Osteocyte (in vitro differentiated cells): Measurements from ENCODE around the gene RAB25. TPM values are rescaled to one million over a fixed set of nuclear protein-coding genes. Genes with fewer than 3 reads are reported as not detected.
A peak's percentile ranks its signal among the peaks of the same experiment; 100 is the strongest.
"Not testable (repeated sequence)": the region's sequence is repeated elsewhere in the genome, so short reads cannot be mapped to it uniquely, and the experiment has no call there.

Source experiments
- DNase-seq: peaks from one replicate; pipeline ENCODE4 v3.0.0; 2021; ENCODE audit warnings: mixed read lengths; ENCODE audit not compliant: unreplicated experiment; ENCODE audit errors: extremely low spot score
- H3K27ac Mint-ChIP-seq: one replicate; pipeline ENCODE4 v1.8.0; 2021; ENCODE audit warnings: mild to moderate bottlenecking, mixed read lengths; ENCODE audit not compliant: unreplicated experiment
- H3K27me3 Mint-ChIP-seq: one replicate; pipeline ENCODE4 v1.8.0; 2021; ENCODE audit warnings: mixed read lengths; ENCODE audit not compliant: unreplicated experiment
- H3K36me3 Mint-ChIP-seq: one replicate; pipeline ENCODE4 v1.8.0; 2021; ENCODE audit warnings: mixed read lengths; ENCODE audit not compliant: unreplicated experiment
- H3K4me1 Mint-ChIP-seq: one replicate; pipeline ENCODE4 v1.8.0; 2021; ENCODE audit warnings: mixed read lengths; ENCODE audit not compliant: unreplicated experiment
- H3K4me3 Mint-ChIP-seq: one replicate; pipeline ENCODE4 v1.8.0; 2021; ENCODE audit warnings: mild to moderate bottlenecking, moderate library complexity, mixed read lengths; ENCODE audit not compliant: unreplicated experiment
- H3K9me3 Mint-ChIP-seq: one replicate; pipeline ENCODE4 v1.8.0; 2021; ENCODE audit warnings: mixed read lengths; ENCODE audit not compliant: unreplicated experiment
- total RNA-seq: library from RNA; stranded (reverse); gene quantifications from 2 replicates; pipeline ENCODE4 v1.2.1, GENCODE V29; 2021
- TF ChIP-seq, protein P1 (sequence below): fragments of 200-600 bp; sonication (generic); IDR thresholded peaks from 2 replicates; pipeline ENCODE4 v1.5.0; 2021; ENCODE audit warnings: antibody characterized with exemption, mild to moderate bottlenecking, moderate library complexity

Gene RAB25
- total RNA-seq, 1 donor from 2014 or later: not detected

DNA sequence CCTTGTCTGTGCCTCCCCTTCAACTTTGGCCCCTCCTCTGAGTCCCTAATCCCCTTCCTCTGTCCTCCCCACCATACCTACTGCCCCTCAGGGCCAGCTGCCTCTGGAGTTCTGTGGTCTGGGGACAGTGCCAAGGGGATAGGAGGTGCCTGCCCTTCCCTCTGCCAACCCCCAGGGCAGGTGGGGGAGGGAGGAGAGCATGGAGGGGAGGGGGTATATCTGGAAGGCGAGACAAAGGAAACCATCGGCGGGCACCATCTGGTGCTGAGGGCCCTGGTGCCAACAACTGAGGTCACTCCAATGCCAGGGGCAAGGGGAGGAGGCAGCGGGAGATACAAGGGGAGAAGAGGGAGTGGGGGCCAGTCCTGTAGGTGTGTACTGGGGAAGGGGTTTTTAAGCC, 9.6 kb downstream of the RAB25 start:
- H3K9me3 Mint-ChIP-seq: no peaks in the 10 kb centered on the region
- H3K36me3 Mint-ChIP-seq: peaks cover 12% of the 10 kb centered on the region
- H3K4me3 Mint-ChIP-seq: no peak overlapping the region
- TF ChIP-seq, protein P1, sequence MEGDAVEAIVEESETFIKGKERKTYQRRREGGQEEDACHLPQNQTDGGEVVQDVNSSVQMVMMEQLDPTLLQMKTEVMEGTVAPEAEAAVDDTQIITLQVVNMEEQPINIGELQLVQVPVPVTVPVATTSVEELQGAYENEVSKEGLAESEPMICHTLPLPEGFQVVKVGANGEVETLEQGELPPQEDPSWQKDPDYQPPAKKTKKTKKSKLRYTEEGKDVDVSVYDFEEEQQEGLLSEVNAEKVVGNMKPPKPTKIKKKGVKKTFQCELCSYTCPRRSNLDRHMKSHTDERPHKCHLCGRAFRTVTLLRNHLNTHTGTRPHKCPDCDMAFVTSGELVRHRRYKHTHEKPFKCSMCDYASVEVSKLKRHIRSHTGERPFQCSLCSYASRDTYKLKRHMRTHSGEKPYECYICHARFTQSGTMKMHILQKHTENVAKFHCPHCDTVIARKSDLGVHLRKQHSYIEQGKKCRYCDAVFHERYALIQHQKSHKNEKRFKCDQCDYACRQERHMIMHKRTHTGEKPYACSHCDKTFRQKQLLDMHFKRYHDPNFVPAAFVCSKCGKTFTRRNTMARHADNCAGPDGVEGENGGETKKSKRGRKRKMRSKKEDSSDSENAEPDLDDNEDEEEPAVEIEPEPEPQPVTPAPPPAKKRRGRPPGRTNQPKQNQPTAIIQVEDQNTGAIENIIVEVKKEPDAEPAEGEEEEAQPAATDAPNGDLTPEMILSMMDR: no peak
- H3K27ac Mint-ChIP-seq: no peak overlapping the region
- peaks cover 9% of the 10 kb centered on the region for H3K4me1 Mint-ChIP-seq
- DNase-seq: no peak
- H3K27me3 Mint-ChIP-seq: no peaks in the 10 kb centered on the region

DNA sequence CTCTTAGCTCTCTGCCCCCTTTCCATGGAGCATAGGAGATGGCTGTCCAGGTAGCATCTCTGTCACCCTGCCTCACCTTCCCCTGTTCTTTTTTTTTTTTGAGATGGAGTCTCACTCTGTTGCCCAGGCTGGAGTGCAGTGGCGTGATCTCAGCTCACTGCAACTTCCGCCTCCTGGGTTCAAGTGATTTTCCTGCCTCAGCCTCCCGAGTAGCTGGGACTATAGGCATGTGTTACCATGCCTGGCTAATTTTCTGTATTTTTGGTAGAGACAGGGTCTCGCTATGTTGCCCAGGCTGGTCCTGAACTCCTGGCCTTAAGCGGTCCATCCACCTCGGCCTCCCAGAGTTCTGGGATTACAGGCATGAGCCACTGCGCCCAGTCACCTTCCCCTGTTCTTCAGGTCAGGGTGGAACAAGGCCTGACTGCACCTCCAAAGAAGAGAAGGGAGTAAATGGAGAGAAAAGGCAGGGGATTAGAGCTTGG, 10.4 kb downstream of the RAB25 start:
- H3K27ac Mint-ChIP-seq, DNase-seq, H3K9me3 Mint-ChIP-seq, H3K27me3 Mint-ChIP-seq, H3K4me3 Mint-ChIP-seq: not testable (repeated sequence)
- H3K4me1 Mint-ChIP-seq: peaks cover 16% of the 10 kb centered on the region
- peaks cover 13% of the 10 kb centered on the region for H3K36me3 Mint-ChIP-seq

DNA sequence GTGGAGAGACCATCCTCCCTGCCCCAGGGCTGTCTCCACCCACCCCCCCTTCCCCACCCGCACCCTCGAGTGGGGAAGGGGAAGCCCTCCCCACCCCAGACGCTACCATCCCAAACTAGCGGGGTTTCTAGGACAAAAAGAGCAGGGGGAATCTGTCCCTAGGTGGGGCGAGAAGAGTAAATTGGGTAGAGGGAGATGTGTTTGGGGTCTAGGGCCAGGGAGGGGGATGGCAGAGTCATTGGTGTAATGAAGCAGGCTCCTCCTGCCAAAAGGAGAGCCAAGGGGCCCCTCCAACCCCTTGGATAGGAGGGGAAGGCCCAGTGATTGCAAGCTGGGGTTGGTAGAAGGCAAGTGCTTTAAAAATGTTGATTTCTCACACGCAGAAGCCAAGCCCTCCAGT, 11.3 kb downstream of the RAB25 start:
- no peak for DNase-seq

DNA sequence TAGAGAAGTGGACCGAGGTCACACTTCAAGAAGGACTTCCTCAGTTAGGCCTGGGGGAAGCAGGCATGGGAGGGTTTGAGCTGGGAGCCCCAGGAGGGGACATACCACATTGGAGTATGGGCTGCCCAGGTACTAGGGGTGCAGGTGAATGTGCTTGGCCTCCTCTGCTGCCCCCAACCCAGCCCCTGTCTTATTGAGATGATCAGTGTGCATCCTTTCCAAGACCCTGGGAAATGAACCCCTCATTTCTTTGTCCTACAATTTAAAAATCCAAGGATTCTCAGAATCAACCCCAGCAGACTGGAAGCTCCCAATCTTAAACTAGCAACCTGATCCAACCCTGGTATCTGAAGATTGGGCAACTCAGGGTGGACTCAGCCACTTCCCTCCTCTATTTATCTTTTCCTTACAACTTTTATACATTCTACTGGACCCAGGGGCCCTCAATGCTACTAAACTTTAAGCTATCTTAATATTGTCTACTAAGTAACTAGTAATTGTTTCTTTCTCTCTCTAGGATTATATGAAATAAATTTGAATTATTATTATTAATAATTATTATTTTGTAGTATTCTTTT, 12.2 kb downstream of the RAB25 start:
- Mint-ChIP-seq H3K4me3 (no peak overlapping the region), H3K4me1 (peaks cover 33% of the 10 kb centered on the region), H3K9me3 (no peaks in the 10 kb centered on the region), H3K27me3 (no peaks in the 10 kb centered on the region), H3K27ac (no peak overlapping the region), H3K36me3 (peaks cover 18% of the 10 kb centered on the region)
- TF ChIP-seq, protein P1: no peak
- DNase-seq: no peak

More for the DNA sequence above, 11.3 kb downstream of the RAB25 start:
- H3K4me1 Mint-ChIP-seq: peaks cover 24% of the 10 kb centered on the region
- no peak overlapping the region for H3K27ac Mint-ChIP-seq
- no peaks in the 10 kb centered on the region for H3K9me3 Mint-ChIP-seq
- H3K27me3 Mint-ChIP-seq: no peaks in the 10 kb centered on the region
- H3K4me3 Mint-ChIP-seq: no peak overlapping the region
- TF ChIP-seq, protein P1: no peak
- peaks cover 17% of the 10 kb centered on the region for H3K36me3 Mint-ChIP-seq

DNA sequence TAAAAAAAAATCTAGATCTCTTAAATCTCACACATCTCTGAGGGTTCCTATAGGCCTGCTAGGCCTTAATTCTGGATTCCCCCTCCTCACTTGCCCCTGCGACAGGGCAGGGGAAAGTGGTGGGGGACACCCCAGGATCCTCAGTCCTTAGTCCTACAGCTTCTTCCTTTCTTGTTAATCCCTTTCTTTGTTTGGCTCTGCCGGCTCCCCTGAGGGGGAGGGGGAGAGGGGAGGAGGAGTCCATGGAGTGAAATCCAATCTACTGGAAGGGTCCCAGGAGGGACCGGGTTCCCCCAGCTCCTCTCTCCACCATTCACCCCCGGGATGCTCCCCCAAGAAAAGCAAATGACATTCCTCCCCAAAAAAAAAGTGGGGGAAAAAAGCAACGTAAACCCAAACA, 12.8 kb downstream of the RAB25 start:
- no peak overlapping the region for H3K4me3 Mint-ChIP-seq
- peaks cover 39% of the 10 kb centered on the region for H3K4me1 Mint-ChIP-seq
- peak overlapping the region; percentile 58 for H3K27ac Mint-ChIP-seq
- no peak for DNase-seq
- H3K36me3 Mint-ChIP-seq: peaks cover 18% of the 10 kb centered on the region
- TF ChIP-seq, protein P1: no peak
- no peaks in the 10 kb centered on the region for H3K9me3 Mint-ChIP-seq
- no peaks in the 10 kb centered on the region for H3K27me3 Mint-ChIP-seq
